ENCODE results near the gene C16orf92. TPM values are rescaled to one million over a fixed set of nuclear protein-coding genes. Genes with fewer than 3 reads are reported as not detected.
"Not testable (repeated sequence)": the region's sequence is repeated elsewhere in the genome, so short reads cannot be mapped to it uniquely, and the experiment has no call there.

The C16orf92 gene
- total RNA-seq, 2 donors from 2014 or later: not detected

GRCh38 chr16:30030841-30031413 lies 7.9 kb downstream of the C16orf92 start, which contains the start of gene TLCD3B:
TLCD3B (minus strand) TSS chr16:30031271; CDS start chr16:30030527, 744 bp downstream.
- H3K4me3 Mint-ChIP-seq: peak within 1 kb of the TSS; percentile 39 to 63
- ATAC-seq (replicated peaks in 1 of 2) (peak in 1 of 2 donors; percentile 17), DNase-seq (no peak)
- H3K27me3 Mint-ChIP-seq (ENCODE audit: low read depth): peaks cover 53% of the 10 kb centered on the region
- H3K4me1 Mint-ChIP-seq (ENCODE audit: low read depth): peaks cover 13% of the 10 kb centered on the region
- no peaks in the 10 kb centered on the region for H3K36me3 Mint-ChIP-seq (ENCODE audit: insufficient read depth in 2 of 2)
- H3K27ac Mint-ChIP-seq: no peak within 1 kb of the TSS
- H3K9me3 Mint-ChIP-seq: no peaks in the 10 kb centered on the region

DNA sequence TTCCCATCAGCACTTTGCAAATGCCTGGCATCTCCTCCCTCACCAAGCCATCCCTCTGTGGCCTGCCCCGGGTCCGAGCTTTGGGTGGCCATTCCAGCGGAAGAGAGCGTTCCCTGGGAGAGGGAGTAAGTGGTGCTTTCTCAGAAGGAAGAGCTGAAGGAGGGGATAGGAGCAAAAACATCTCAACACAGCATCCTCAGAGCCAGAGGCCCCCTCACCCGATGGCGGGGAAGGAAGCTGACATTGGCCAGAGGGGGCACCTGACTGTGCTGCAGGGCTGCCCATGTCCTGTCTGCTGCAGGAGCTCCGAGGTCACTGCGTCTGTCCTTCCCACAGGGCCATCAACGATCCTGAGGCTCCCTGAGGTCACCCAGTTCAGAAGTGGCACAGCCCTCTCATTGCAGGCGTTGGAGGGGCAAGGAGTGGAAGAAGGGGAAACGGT lies 8.5 kb downstream of the C16orf92 start:
- ATAC-seq (replicated peaks in 1 of 2): no peak
- Mint-ChIP-seq H3K27me3 (ENCODE audit: low read depth) (peaks cover 53% of the 10 kb centered on the region), H3K36me3 (ENCODE audit: insufficient read depth in 2 of 2) (no peaks in the 10 kb centered on the region), H3K4me3 (no peak overlapping the region), H3K4me1 (ENCODE audit: low read depth) (peaks cover 13% of the 10 kb centered on the region), H3K9me3 (no peaks in the 10 kb centered on the region), H3K27ac (no peak overlapping the region)
- DNase-seq: no peak

DNA sequence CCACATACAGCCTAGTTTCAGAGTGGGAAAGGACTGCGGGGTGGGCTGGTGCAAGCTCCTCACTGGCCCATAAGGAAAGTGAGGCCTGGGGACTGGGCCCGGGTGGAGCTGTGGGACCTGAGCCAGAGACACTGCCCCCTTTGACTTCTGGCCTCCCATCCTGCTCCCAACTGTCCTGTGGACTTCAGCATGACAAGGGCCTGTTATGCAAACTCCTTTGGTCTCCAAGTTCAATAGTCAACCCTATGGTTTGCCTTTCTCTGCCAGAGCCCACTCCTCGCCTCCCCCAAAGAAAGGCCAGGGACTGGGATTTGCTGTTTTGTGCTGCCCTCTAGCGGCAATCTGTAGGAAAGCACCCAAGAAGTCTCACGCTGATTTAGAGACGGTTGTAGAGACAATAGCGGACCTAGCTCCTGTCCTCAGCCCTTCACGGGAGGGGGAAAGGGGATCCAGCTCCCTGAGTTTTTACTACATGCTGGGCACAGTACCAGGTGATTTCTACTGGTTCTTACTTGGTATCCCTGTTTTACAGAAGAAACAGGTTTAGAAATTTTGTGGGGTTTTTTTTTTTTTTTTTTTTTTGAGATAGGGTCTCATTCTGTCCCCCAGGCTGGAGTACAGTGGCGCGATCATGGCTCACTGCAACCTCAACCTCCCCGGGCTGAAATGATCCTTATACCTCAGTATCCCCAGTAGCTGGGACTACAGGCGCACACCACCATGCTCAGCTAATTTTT lies 9.3 kb downstream of the C16orf92 start:
- DNase-seq (peak; percentile 64 to 72), ATAC-seq (replicated peaks in 1 of 2) (peak; percentile 52 to 61)
- H3K4me1 Mint-ChIP-seq (ENCODE audit: low read depth): peaks cover 13% of the 10 kb centered on the region
- no peak overlapping the region for H3K27ac Mint-ChIP-seq
- peaks cover 45% of the 10 kb centered on the region for H3K27me3 Mint-ChIP-seq (ENCODE audit: low read depth)
- H3K9me3 Mint-ChIP-seq: no peaks in the 10 kb centered on the region
- H3K36me3 Mint-ChIP-seq (ENCODE audit: insufficient read depth in 2 of 2): no peaks in the 10 kb centered on the region
- peak overlapping the region; percentile 36 to 63 for H3K4me3 Mint-ChIP-seq

DNA sequence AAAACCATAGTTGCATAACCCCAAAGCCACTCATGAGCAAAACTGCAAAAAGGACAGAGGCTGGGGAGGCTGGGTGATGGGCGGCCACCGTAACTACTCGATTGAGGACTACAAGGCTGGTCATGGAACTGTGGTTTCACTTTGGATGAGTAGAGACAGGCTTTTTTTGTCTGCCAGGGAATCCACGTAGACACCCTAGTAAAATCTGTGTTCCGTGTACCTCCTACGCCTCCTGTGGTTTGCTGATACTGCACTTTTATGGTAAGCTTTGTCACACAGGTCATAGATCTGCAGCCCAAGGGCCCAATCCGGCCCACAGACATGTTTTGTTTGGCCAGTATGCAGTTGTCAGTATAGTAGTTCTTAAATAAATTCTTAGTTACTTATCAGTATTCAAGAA lies 10.3 kb downstream of the C16orf92 start:
- DNase-seq (peak; percentile 33 to 43), ATAC-seq (replicated peaks in 1 of 2) (peak; percentile 63 to 84)
- no peaks in the 10 kb centered on the region for H3K9me3 Mint-ChIP-seq
- peak overlapping the region in 1 of 2 donors; percentile 41 for H3K4me3 Mint-ChIP-seq
- peaks cover 13% of the 10 kb centered on the region for H3K4me1 Mint-ChIP-seq (ENCODE audit: low read depth)
- H3K27ac Mint-ChIP-seq: no peak overlapping the region
- peaks cover 35% of the 10 kb centered on the region for H3K27me3 Mint-ChIP-seq (ENCODE audit: low read depth)
- no peaks in the 10 kb centered on the region for H3K36me3 Mint-ChIP-seq (ENCODE audit: insufficient read depth in 2 of 2)

DNA sequence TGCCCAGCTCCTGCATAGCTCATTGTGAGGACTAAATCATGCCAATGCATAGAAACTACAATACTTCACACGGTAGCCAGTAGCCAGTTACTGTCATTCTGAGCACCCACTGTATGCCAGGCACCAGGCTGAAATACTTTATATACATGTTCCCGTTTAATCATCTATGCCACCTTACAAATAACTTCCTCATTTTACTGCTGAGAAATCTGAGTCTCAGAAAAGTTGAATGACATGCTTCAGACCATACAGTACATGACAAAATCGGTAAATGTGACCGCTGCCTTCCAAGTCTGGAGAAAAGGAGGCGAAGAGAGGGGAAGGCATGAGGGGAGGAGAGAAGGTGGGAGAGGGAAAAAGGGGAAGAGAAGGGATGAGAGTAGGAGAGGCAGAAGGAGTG lies 17.2 kb downstream of the C16orf92 start:
- Mint-ChIP-seq H3K9me3 (no peaks in the 10 kb centered on the region), H3K27me3 (ENCODE audit: low read depth) (peaks cover 14% of the 10 kb centered on the region), H3K4me3 (no peak overlapping the region), H3K36me3 (ENCODE audit: insufficient read depth in 2 of 2) (no peaks in the 10 kb centered on the region), H3K4me1 (ENCODE audit: low read depth) (peaks cover 5% of the 10 kb centered on the region), H3K27ac (no peak overlapping the region)
- ATAC-seq (replicated peaks in 1 of 2) (no peak), DNase-seq (no peak)

GRCh38 chr16:30040690-30041089 lies 17.7 kb downstream of the C16orf92 start:
- H3K36me3 Mint-ChIP-seq (ENCODE audit: insufficient read depth in 2 of 2); DNase-seq; ATAC-seq (replicated peaks in 1 of 2); H3K4me1 Mint-ChIP-seq (ENCODE audit: low read depth); H3K9me3 Mint-ChIP-seq; H3K27ac Mint-ChIP-seq; H3K4me3 Mint-ChIP-seq: not testable (repeated sequence)
- H3K27me3 Mint-ChIP-seq (ENCODE audit: low read depth): peaks cover 14% of the 10 kb centered on the region

- H3K27me3 Mint-ChIP-seq (ENCODE audit: low read depth): peaks cover 12% of the 10 kb centered on the region
- no peak overlapping the region for H3K27ac Mint-ChIP-seq
- H3K4me1 Mint-ChIP-seq (ENCODE audit: low read depth): peaks cover 8% of the 10 kb centered on the region
- ATAC-seq (replicated peaks in 1 of 2): no peak
- no peaks in the 10 kb centered on the region for H3K36me3 Mint-ChIP-seq (ENCODE audit: insufficient read depth in 2 of 2)
- DNase-seq: no peak
- H3K4me3 Mint-ChIP-seq: no peak overlapping the region
- H3K9me3 Mint-ChIP-seq: no peaks in the 10 kb centered on the region
Measured at GRCh38 chr16:30041841-30042240, 18.8 kb downstream of the C16orf92 start.

GRCh38 chr16:30046178-30046577 lies 23.2 kb downstream of the C16orf92 start:
- ATAC-seq (replicated peaks in 1 of 2): peak in 1 of 2 donors; percentile 30
- Mint-ChIP-seq H3K9me3 (no peaks in the 10 kb centered on the region), H3K27me3 (ENCODE audit: low read depth) (peaks cover 6% of the 10 kb centered on the region), H3K4me1 (ENCODE audit: low read depth) (peaks cover 13% of the 10 kb centered on the region), H3K36me3 (ENCODE audit: insufficient read depth in 2 of 2) (no peaks in the 10 kb centered on the region), H3K4me3 (no peak overlapping the region), H3K27ac (no peak overlapping the region)
- DNase-seq: no peak

- ATAC-seq (replicated peaks in 1 of 2) (no peak), DNase-seq (no peak)
- Mint-ChIP-seq H3K9me3 (no peaks in the 10 kb centered on the region), H3K4me3 (no peak overlapping the region), H3K27me3 (ENCODE audit: low read depth) (peaks cover 6% of the 10 kb centered on the region), H3K4me1 (ENCODE audit: low read depth) (peaks cover 16% of the 10 kb centered on the region), H3K36me3 (ENCODE audit: insufficient read depth in 2 of 2) (peaks cover 0 to 2% of the 10 kb centered on the region in 2 donors), H3K27ac (no peak overlapping the region)
Measured at GRCh38 chr16:30046588-30046987, 23.6 kb downstream of the C16orf92 start.

- DNase-seq (no peak), ATAC-seq (replicated peaks in 1 of 2) (no peak)
- Mint-ChIP-seq H3K27me3 (ENCODE audit: low read depth) (peaks cover 6% of the 10 kb centered on the region), H3K27ac (no peak overlapping the region), H3K4me3 (no peak overlapping the region), H3K36me3 (ENCODE audit: insufficient read depth in 2 of 2) (peaks cover 0 to 4% of the 10 kb centered on the region in 2 donors), H3K4me1 (ENCODE audit: low read depth) (peaks cover 35% of the 10 kb centered on the region), H3K9me3 (no peaks in the 10 kb centered on the region)
Measured at GRCh38 chr16:30049871-30050270, 26.9 kb downstream of the C16orf92 start.

DNA sequence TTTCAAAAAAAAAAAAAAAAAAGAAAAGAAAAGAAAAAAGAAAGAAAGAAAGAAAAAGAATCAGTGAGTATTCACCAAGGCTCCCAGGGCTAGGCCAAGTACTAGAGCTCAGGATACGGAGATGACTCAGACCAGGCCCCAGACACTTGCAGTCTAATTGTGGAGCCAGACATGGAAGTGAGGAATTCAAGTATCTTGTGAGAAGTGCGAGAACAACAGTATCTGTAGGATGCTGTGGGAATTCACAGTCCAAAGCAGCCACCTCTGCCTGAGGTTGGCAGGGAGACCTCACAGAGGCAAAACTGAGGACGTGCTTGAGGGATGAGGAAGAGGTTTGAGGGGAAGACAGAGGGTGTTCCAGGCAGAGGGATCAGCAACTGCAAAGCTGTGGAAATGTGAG lies 28.5 kb downstream of the C16orf92 start:
- H3K36me3 Mint-ChIP-seq (ENCODE audit: insufficient read depth in 2 of 2): peaks cover 0 to 4% of the 10 kb centered on the region in 2 donors
- H3K4me1 Mint-ChIP-seq (ENCODE audit: low read depth): peaks cover 38% of the 10 kb centered on the region
- no peaks in the 10 kb centered on the region for H3K27me3 Mint-ChIP-seq (ENCODE audit: low read depth)
- DNase-seq (no peak), ATAC-seq (replicated peaks in 1 of 2) (no peak)
- no peaks in the 10 kb centered on the region for H3K9me3 Mint-ChIP-seq
- peak overlapping the region; percentile 45 for H3K27ac Mint-ChIP-seq
- H3K4me3 Mint-ChIP-seq: peak overlapping the region; percentile 88 to 90

- peak; percentile 86 to 91 for ATAC-seq (replicated peaks in 1 of 2)
- peak overlapping the region; percentile 90 to 91 for H3K4me3 Mint-ChIP-seq
- H3K4me1 Mint-ChIP-seq (ENCODE audit: low read depth): peaks cover 38% of the 10 kb centered on the region
- no peaks in the 10 kb centered on the region for H3K27me3 Mint-ChIP-seq (ENCODE audit: low read depth)
- H3K36me3 Mint-ChIP-seq (ENCODE audit: insufficient read depth in 2 of 2): peaks cover 0 to 4% of the 10 kb centered on the region in 2 donors
- peak; percentile 95 for DNase-seq
- peak overlapping the region; percentile 83 for H3K27ac Mint-ChIP-seq
- no peaks in the 10 kb centered on the region for H3K9me3 Mint-ChIP-seq
Measured at GRCh38 chr16:30052671-30053372, 29.8 kb downstream of the C16orf92 start.

DNA sequence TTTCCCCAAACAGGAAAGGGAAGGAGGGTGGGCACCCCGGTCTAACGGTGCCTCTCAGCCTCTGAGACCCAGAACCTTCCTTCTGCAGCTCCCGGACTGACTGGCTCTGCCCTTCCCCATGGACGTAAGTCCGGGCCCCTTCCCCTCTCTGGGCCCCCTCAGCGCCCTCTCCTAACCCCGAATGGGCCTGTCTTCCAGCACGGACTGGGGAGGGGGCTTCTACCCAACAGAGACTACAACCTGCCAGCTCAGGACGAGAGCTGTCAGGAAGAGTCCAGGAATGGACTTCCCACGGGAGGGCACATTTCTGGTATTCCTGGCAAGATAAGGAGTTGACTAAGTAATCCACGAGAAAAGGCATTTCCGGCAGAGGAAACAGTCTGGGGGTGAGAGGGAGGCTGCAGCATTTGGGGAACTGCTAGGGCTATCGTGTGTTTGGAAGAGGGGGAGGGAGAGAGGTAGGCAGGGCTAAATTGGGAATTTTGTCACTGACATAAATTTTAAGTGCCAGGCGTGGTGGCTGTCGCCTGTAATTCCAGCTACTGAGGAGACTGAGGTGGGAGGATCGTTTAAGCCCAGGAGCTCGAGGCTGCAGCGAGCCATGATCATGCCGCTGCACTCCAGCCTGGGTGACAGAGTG lies 30.5 kb downstream of the C16orf92 start:
- H3K4me3 Mint-ChIP-seq: peak overlapping the region; percentile 90 to 91
- DNase-seq (no peak), ATAC-seq (replicated peaks in 1 of 2) (peak; percentile 27 to 39)
- H3K27me3 Mint-ChIP-seq (ENCODE audit: low read depth): no peaks in the 10 kb centered on the region
- no peak overlapping the region for H3K27ac Mint-ChIP-seq
- H3K9me3 Mint-ChIP-seq: no peaks in the 10 kb centered on the region
- H3K36me3 Mint-ChIP-seq (ENCODE audit: insufficient read depth in 2 of 2): peaks cover 0 to 4% of the 10 kb centered on the region in 2 donors
- H3K4me1 Mint-ChIP-seq (ENCODE audit: low read depth): peaks cover 38% of the 10 kb centered on the region

Measured in activated T-cell treated with anti-CD3 and anti-CD28 coated beads, Interleukin-2, amount 50 U/mL, for 72 hours (primary cell).